GM13977 (cell line): ENCODE data around the gene TRMT10B.

ENCODE experiments used
- DNase-seq: peaks from one replicate; pipeline ENCODE4 v3.0.0; 2012; ENCODE audit warnings: low spot score
- CTCF ChIP-seq: IDR thresholded peaks from 2 replicates; pipeline ENCODE4 v1.5.1; 2012; ENCODE audit warnings: mild to moderate bottlenecking, control low read depth; ENCODE audit not compliant: insufficient read depth; ENCODE audit errors: extremely low read depth, missing control alignments
- in situ Hi-C: fragments of 300-500 bp; cut with MboI; formaldehyde crosslinking; loops from one replicate; pipeline ENCODE4 v1.12.0; 2022; ENCODE audit warnings: low sequenced_read_pairs, low pct_unique_long_range_greater_than_20kb, mixed read lengths, inconsistent platforms; ENCODE audit not compliant: unreplicated experiment

The TRMT10B gene

GRCh38 chr9:37753489-37754190 lies at the start of gene TRMT10B:
Gene TRMT10B, plus strand, starts transcription at chr9:37753805. Its CDS starts 8,127 bp downstream, at chr9:37761932.
- peak; percentile 91 for DNase-seq
- no peak for TF ChIP-seq CTCF
- in situ Hi-C loops = no loop called here

- DNase-seq = no peak
- in situ Hi-C loops = no loop called here
- TF ChIP-seq CTCF = no peak
These were observed 47.8 kb upstream of the TRMT10B start for GRCh38 chr9:37705787-37706186.

GRCh38 chr9:37706290-37706689 lies 47.3 kb upstream of the TRMT10B start:
- in situ Hi-C loops = no loop called here
- no peak for DNase-seq
- no peak for TF ChIP-seq CTCF

GRCh38 chr9:37707748-37708147 lies 45.9 kb upstream of the TRMT10B start:
- no peak for DNase-seq
- no peak for TF ChIP-seq CTCF
- in situ Hi-C loops = no loop called here

- in situ Hi-C loops = no loop called here
- TF ChIP-seq CTCF = no peak
- DNase-seq = no peak
These were observed 43.6 kb upstream of the TRMT10B start for GRCh38 chr9:37710046-37710445.

- no peak for TF ChIP-seq CTCF
- no peak for DNase-seq
- in situ Hi-C loops = no loop called here
These were observed 38.3 kb upstream of the TRMT10B start for GRCh38 chr9:37715260-37715659.
